Measurements from ENCODE around the gene GCK.

Gene GCK

DNA sequence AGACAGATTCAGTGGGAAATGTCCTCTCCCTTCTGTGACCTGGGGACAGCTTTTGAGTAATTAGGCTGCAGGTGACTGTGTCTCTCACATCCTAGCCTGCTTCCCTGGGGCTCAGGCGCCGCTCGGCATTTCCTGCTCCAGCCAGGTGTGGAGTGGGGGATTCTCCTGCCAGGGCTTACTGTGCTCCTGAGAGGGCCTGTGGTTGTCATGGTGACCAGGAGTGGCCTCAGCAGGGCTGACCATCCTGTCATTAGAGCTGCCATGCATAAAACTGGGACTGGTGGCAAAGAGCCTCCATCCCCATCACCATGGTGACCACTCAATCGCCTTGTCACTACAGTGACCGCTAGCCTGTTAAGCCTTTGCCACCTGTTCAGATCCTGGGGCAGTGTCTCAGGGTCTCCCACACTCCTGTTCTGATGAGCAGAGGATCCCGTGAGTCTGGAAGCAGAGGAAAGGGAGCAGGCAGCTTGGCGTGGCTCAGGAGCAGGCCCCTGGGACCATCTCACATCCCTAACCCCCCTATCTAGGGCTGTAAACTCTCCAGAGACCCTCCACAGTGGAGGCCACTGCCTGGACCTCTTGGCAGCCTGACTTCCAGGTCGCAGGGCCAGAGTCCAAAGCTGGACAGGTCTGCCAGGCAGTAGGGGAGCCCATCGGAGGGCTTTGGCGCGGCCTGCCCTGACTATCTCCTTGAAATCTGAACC is at the start of gene GCK:
TSS of gene GCK (minus strand) at position 154 of the 707 bp plus-strand sequence. CDS start 486 bp downstream, outside the sequence.
- TF ChIP-seq, protein P1, sequence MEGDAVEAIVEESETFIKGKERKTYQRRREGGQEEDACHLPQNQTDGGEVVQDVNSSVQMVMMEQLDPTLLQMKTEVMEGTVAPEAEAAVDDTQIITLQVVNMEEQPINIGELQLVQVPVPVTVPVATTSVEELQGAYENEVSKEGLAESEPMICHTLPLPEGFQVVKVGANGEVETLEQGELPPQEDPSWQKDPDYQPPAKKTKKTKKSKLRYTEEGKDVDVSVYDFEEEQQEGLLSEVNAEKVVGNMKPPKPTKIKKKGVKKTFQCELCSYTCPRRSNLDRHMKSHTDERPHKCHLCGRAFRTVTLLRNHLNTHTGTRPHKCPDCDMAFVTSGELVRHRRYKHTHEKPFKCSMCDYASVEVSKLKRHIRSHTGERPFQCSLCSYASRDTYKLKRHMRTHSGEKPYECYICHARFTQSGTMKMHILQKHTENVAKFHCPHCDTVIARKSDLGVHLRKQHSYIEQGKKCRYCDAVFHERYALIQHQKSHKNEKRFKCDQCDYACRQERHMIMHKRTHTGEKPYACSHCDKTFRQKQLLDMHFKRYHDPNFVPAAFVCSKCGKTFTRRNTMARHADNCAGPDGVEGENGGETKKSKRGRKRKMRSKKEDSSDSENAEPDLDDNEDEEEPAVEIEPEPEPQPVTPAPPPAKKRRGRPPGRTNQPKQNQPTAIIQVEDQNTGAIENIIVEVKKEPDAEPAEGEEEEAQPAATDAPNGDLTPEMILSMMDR (IDR thresholded peaks at IDR 0.05; ENCODE audit: low read length, missing control alignments) = no peak
- no peak for DNase-seq (ENCODE audit: low read depth)
- H3K4me3 ChIP-seq (replicated peaks; ENCODE audit: low read depth, low read length) = no peak within 1 kb of the TSS

DNA sequence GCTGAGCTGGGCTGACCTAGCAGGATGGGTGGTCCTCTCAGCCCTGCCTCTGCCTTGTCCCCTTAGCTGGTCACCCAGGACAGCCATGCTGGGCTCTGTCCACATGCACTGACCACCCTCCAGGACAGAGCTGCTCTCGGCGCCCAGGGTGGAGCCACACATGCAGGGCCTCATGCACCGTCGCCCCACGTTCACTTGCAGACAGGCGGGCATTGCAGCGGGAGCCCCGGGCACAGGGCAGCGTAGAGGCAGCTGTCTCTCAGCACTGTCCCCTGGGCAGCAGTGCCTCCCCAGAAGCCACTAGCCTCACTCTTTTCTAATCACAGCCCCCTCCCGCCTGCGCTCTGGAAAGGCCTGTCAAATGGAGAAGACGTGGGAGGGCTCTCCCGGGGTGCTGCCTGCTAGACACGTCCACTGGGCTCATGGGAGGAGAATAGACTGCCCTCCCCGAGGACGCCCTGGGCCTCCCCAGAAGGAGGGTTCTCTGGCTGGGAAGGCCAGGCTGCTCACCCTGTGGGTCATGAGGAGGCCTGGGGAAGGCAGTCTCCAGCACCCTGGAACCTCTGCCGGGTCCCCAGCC is 49.0 kb upstream of the GCK start:
- H3K4me3 ChIP-seq (replicated peaks; ENCODE audit: low read depth, low read length) = no peak overlapping the region
- TF ChIP-seq, protein P1 (IDR thresholded peaks at IDR 0.05; ENCODE audit: low read length, missing control alignments) = no peak
- no peak for DNase-seq (ENCODE audit: low read depth)

DNA sequence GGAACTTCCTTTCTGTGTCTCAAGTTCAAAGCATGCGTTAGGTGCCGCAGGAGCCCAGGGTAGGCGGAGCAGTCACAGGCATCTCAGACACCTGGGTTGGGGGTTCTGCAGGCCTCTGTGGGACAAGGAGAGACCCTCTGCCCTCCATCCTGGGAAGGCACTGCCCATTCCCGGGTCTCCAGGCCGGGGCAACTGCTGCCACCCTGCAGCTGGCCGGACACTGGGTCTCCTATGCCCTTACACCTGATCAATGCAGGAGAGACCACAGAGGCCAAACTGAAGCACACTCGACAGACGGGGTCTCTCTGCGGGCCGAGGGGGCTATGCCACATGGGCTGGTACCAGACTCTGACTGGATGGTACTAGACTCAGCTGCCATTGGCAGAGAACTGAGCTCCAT is 48.5 kb upstream of the GCK start:
- no peak for DNase-seq (ENCODE audit: low read depth)
- no peak overlapping the region for H3K4me3 ChIP-seq (replicated peaks; ENCODE audit: low read depth, low read length)
- TF ChIP-seq, protein P1 (IDR thresholded peaks at IDR 0.05; ENCODE audit: low read length, missing control alignments) = no peak

DNA sequence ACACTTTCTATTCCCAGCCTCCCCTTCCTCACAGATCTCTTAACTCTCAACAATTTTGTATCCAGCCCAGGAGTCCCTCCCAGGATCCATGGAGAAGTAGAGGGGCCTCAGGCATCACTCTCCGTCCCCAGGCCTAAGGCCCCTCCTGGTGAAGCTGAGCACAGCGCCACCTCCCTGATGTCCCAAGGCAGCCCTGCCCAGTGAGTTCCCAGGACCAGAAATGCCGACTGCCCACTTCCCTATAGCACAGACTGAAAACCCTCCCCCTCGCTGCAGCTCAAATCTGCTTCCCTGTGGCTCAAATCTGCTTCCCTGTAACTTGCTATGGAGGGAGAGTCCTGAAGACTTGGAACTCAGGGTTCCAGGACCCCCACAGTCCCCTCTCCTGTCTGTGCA is 47.1 kb upstream of the GCK start:
- TF ChIP-seq, protein P1 (IDR thresholded peaks at IDR 0.05; ENCODE audit: low read length, missing control alignments) = no peak
- DNase-seq (ENCODE audit: low read depth) = no peak
- no peak overlapping the region for H3K4me3 ChIP-seq (replicated peaks; ENCODE audit: low read depth, low read length)

DNA sequence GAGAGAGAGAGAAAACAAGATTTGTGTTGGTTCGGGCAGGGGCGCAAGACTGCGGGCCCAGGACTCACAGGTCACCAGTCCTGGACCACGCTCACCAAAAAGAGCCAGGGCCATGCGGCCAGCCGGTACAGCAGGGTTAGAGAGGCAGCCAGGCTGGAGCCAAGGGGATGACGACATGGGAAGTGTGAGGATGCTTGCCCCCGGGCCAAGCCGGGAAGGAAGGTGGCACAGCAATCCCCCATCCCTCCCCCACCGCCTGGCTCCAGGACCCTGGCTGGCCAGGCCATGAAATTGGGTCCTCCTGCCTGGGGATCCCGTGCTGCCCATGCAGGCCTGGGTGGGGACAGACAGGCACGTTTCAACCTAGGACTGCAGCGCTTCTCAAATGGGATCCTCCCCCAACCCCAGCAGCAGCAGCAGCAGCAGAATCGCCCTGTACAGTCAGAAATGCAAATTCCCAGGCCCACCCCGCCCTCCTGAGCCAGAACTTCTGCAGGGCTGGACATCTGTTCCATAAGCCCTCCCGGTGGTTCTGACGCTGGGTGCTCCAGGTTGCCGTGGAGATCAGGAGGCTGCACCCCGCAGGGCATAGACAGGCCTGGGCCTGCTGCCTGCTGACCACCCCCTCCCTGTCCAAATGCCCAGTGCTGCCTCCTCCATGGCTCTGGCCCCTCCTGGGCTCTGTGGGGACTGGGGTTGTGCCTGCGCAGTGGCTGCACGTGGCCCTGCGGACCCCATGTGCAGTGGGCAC is 46.5 kb upstream of the GCK start:
- no peak overlapping the region for H3K4me3 ChIP-seq (replicated peaks; ENCODE audit: low read depth, low read length)
- TF ChIP-seq, protein P1 (IDR thresholded peaks at IDR 0.05; ENCODE audit: low read length, missing control alignments) = no peak
- no peak for DNase-seq (ENCODE audit: low read depth)

DNA sequence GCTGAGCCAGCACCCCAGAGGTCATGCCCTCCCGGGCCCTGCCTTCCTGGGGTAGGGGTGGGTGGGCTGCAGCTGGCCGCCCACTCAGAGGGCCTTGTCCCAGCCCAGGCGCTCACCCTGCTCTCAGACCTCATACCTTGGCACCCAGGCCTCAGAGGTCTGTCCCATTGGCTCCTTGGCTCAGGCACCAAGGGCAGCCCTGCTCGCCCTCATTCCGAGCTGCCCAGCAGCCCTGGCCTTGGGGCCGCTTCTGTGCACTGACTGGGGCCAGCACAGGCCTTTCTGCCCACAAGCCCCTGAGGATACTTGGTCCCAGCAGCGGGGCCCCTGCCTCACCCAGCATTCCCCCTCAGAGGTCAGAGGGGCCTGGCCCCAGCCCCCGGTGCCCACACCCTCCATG is 45.8 kb upstream of the GCK start:
- TF ChIP-seq, protein P1 (IDR thresholded peaks at IDR 0.05; ENCODE audit: low read length, missing control alignments) = no peak
- no peak for DNase-seq (ENCODE audit: low read depth)

More for the DNA sequence above, 45.8 kb upstream of the GCK start:
- H3K4me3 ChIP-seq (replicated peaks; ENCODE audit: low read depth, low read length) = no peak overlapping the region
